Activated CD4-positive, alpha-beta T cell treated with anti-CD3 and anti-CD28 coated beads, Interleukin-2, amount 50 U/mL, for 24 hours (primary cell): Measurements from ENCODE around the gene SERPINA9.
A peak's percentile ranks its signal among the peaks of the same experiment; 100 is the strongest.
"Not testable (repeated sequence)": the region's sequence is repeated elsewhere in the genome, so short reads cannot be mapped to it uniquely, and the experiment has no call there.

ENCODE experiments used
- DNase-seq, 2 donors: peaks; one replicate each; pipeline ENCODE4 v3.0.0-alpha.2; 2020; ENCODE audit warnings: low read depth in 1 of 2, low spot score in 1 of 2

SERPINA9 gene

GRCh38 chr14:94486883-94487282 lies 10.9 kb upstream of the SERPINA9 start:
- no peak for DNase-seq

- peak; percentile 14 to 26 for DNase-seq
Observed at GRCh38 chr14:94485944-94486841, 10.2 kb upstream of the SERPINA9 start.

GRCh38 chr14:94484481-94484880 lies 8.5 kb upstream of the SERPINA9 start:
- no peak for DNase-seq

DNA sequence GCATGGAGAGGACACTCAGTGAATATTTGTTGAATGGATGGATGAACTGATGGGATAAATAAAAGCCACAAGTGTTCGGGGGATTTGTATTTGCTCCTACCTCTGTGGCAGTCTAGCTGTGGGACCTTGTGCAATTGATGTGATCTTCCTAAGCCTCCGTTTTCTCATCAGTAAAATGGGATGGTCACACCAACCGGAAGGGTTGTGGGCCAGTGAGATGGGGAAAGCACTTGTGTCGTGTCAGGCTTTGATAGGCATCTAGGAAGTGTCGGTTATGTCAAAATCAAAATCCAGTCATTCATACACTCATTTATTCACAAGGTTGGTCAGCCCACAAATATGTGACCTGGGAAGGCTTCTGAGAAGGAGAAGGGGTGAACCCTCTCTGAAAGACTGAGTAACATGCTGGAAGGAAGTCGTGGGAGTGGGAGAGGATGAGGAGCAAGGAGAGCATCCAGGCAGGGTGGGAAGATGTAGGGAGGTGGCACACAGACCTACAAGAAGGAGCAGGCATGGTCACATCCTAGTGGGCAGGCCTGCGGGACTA lies 7.8 kb upstream of the SERPINA9 start:
- DNase-seq = no peak

GRCh38 chr14:94483071-94483451 lies 7.1 kb upstream of the SERPINA9 start:
- no peak for DNase-seq

GRCh38 chr14:94482132-94483070 lies 6.4 kb upstream of the SERPINA9 start:
- not testable (repeated sequence) for DNase-seq

- DNase-seq = no peak
Observed at GRCh38 chr14:94481468-94482131, 5.6 kb upstream of the SERPINA9 start.

GRCh38 chr14:94480809-94481208 lies 4.8 kb upstream of the SERPINA9 start:
- DNase-seq = no peak

DNA sequence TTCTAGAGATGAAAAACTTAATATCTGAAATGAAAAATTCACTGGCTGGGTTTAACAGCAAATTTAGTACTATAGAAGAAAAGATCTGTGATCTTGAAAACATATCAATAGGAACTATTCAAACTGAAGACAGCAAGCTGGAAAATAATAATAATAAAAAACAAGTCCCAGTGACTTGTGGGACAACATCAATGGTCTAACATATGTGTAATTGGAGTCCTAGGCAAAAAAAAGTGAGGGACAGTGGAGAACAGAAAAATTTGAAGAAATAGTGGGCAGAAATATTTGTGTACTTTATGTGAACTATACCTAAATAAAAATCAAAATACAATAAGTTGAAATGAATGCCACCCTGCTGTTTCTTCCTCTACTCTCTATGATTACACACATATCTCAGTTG lies 2.4 kb upstream of the SERPINA9 start:
- DNase-seq = no peak

DNA sequence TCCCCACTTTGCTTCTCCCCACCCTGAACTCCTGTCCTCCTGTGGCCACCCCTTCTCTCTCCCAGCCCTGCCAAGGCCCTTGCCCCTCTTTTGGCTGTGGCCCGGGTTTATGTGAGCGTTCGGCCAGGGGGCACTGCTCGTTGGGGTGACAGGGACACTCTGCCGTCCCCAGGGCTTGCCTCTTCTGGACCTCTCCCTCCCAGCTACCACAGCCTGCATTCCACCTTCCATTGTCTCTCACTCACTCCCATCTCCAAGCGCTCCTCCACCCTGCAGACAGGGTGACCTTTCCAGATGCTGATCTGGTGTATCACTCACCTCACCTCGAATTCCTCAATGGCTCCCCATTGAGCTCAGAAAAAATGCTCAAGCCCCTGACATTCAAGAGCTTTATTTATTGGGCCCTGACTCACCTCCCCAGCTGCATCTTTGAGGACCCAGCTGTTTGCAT lies 1.4 kb downstream of the SERPINA9 start:
- DNase-seq = no peak

GRCh38 chr14:94473666-94474410 lies 2.2 kb downstream of the SERPINA9 start:
- DNase-seq = no peak

DNA sequence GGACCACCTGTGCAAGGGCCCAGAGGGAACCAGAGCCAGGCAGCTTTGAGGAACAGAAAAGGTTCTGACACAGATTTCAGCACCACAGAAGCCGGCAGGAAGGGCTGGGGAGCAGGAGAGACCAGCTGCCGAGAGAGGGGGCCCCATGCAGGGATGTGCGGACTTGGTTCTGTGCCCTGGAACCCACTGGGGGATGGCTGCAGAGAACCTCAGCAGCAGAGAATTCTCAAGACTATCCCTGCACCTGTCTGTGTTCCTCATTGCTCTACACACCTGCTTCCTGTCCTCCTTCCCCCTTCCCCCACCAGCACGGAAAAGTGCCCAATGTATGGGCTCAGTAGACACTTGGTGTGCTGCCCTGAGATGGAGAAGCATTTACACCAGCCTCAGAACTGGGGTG lies 3.2 kb downstream of the SERPINA9 start:
- no peak for DNase-seq

GRCh38 chr14:94471045-94471444 lies 5.0 kb downstream of the SERPINA9 start:
- no peak for DNase-seq

GRCh38 chr14:94470311-94470710 lies 5.7 kb downstream of the SERPINA9 start:
- no peak for DNase-seq

DNA sequence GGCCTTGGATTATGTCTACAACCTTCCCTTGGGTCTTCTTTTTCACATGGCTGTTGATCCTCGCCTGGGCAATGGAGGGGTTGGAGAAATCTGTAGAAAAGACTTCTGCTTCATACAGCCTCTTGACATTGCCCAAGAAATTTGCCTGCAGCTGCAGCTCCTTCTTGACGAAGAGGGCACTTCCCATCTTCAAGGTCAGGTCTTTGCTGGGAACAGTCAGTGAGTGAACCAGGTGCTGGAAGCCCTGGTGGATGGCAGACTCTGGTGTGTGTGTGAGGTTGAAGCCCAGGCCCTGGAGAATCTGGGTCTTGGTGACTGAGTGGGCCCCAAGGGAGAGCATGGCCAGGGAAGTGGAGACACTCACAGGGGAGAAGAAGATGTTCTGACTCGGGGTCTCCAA lies 6.7 kb downstream of the SERPINA9 start:
- no peak for DNase-seq

- no peak for DNase-seq
Observed at GRCh38 chr14:94467728-94468520, 8.1 kb downstream of the SERPINA9 start.

GRCh38 chr14:94466706-94467370 lies 9.2 kb downstream of the SERPINA9 start:
- DNase-seq = no peak

DNA sequence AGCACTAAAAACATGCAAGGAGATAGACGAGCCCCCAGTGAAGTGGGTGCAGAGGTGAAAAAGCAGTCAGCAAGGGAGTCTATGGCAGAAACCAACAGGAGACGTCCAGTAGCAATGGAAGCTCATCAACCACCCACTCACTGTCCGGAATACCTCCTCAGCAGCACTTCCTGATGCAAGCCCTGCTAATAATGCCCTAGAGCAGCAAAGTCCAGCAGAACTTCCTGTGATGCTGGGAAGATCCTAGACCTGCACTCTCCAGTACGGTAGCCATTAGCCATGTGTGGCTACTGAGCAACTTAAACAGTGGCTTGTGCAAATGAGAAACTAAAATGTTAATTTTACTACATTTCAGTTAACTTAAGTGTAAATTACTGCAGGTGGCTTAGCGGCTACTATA lies 11.0 kb downstream of the SERPINA9 start:
- DNase-seq = no peak

GRCh38 chr14:94464290-94464689 lies 11.7 kb downstream of the SERPINA9 start:
- DNase-seq = no peak
